GM12801 (cell line): Measurements from ENCODE around the gene RUVBL2.

ENCODE experiments used
- CTCF ChIP-seq: IDR thresholded peaks from one replicate; pipeline ENCODE4 v1.5.1; 2011; ENCODE audit warnings: control low read depth; ENCODE audit not compliant: insufficient read length; ENCODE audit errors: extremely low read depth

Gene RUVBL2

GRCh38 chr19:49057636-49058234 lies 64.0 kb downstream of the RUVBL2 start, which contains the start of gene CGB7:
CGB7 (minus strand) TSS chr19:49057749; CDS start chr19:49055375, 2,374 bp downstream.
- no peak for TF ChIP-seq CTCF

- TF ChIP-seq CTCF, result no peak
Observed at GRCh38 chr19:49058562-49058961, 64.9 kb downstream of the RUVBL2 start.

GRCh38 chr19:49059053-49059452 lies 65.4 kb downstream of the RUVBL2 start:
- TF ChIP-seq CTCF, result no peak

- no peak for TF ChIP-seq CTCF
Observed at GRCh38 chr19:49061000-49061399, 67.3 kb downstream of the RUVBL2 start.

GRCh38 chr19:49061445-49061844 lies 67.8 kb downstream of the RUVBL2 start:
- TF ChIP-seq CTCF, result no peak

- no peak for TF ChIP-seq CTCF
Observed at GRCh38 chr19:49064029-49064629, 70.4 kb downstream of the RUVBL2 start.

- no peak for TF ChIP-seq CTCF
Observed at GRCh38 chr19:49064768-49065611, 71.3 kb downstream of the RUVBL2 start, which contains the start of gene NTF4. NTF4 (minus strand) TSS chr19:49064818; CDS start chr19:49061997, 2,821 bp downstream.
